Measurements from ENCODE around the gene PRKCZ.
A peak's percentile ranks its signal among the peaks of the same experiment; 100 is the strongest.

PRKCZ gene

DNA sequence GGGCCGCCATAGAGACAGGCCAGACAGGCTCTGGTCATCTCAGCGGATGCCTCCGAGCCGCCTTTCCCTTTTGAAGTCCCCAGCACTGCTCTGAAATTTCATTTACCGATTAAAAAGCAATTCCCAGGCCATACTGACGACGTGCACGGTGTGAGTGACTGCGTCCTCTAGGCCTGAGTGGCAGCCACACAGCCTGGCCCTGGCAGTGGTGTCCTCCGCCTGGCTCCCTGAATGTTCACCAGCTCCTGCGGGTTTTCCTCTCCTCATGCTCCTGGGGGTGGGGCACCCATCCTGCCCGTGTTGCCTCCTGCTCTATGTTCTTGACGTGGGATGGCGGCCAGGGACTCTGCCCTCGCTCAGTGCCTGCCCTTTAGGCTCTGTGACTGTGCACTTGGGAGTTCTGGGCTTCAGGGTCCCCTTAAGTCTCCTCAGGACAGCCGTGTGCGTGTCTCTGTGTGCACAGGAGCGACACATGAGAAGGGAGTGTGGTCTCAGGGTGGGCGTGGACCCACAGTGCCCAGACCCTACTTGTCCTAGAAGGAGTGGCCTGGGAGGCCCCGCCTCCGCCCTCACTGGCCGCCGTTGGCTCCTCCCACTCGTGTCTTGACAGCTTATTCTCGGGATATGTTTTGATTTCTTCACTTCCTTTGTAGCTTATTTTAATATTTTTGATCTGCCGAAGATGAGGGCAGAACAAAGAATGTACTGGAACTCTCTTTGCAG is 181.5 kb downstream of the PRKCZ start:
- peak overlapping the region; percentile 90 to 94 for H3K27ac ChIP-seq
- H3K27me3 ChIP-seq: no peaks in the 10 kb centered on the region
- peak overlapping the region; percentile 84 to 88 for H3K4me3 ChIP-seq
- intact Hi-C loops (cut with DNase I; ENCODE audit: low total_unique reads): loop anchor here (5.0 kb wide), 2 partner anchors 34 to 81 kb away; no protein-coding TSS in a partner anchor
- peaks cover 11 to 61% (median 47%) of the 10 kb centered on the region in 4 donors for H3K4me1 ChIP-seq
- peak; percentile 96 to 98 for DNase-seq
- H3K9me3 ChIP-seq: no peaks in the 10 kb centered on the region
- H3K36me3 ChIP-seq: no peaks in the 10 kb centered on the region
- TF ChIP-seq, protein P1, sequence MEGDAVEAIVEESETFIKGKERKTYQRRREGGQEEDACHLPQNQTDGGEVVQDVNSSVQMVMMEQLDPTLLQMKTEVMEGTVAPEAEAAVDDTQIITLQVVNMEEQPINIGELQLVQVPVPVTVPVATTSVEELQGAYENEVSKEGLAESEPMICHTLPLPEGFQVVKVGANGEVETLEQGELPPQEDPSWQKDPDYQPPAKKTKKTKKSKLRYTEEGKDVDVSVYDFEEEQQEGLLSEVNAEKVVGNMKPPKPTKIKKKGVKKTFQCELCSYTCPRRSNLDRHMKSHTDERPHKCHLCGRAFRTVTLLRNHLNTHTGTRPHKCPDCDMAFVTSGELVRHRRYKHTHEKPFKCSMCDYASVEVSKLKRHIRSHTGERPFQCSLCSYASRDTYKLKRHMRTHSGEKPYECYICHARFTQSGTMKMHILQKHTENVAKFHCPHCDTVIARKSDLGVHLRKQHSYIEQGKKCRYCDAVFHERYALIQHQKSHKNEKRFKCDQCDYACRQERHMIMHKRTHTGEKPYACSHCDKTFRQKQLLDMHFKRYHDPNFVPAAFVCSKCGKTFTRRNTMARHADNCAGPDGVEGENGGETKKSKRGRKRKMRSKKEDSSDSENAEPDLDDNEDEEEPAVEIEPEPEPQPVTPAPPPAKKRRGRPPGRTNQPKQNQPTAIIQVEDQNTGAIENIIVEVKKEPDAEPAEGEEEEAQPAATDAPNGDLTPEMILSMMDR (IDR thresholded peaks at IDR 0.05): no peak

DNA sequence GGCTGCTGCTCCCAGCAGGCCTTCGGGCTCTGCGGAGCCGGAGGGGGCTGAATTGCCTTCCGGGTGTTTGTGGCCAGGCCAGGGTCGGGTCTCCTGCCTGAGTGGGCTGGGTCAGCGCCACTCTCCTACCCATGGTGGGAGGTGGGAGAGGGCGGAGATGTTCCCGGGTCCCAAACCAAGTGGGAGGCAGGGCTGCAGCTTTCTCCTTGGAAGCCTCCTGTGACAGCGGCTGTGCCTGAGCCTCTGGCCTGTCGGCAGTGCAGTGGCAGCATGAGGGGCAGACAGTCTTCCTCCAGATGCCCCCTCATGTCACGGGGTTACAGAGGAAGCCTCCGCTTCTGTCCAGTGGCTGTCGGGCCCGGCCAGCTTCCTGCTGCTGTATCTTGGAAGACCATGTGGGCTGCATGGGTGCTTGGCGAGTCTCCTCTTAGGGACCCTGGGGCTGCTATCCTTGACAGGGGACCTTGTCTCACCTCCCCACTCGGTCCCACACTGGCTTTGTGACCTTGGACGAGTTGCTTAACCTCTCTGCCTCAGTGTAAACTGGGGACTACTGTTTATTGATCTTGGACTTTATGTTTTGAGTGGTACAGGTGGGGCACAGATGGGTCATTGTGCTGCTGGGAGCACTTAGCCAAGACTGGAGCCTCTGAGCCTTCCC is 182.2 kb downstream of the PRKCZ start:
- no peak for DNase-seq
- Histone ChIP-seq H3K4me1 (peaks cover 11 to 65% (median 51%) of the 10 kb centered on the region in 4 donors), H3K27me3 (no peaks in the 10 kb centered on the region), H3K36me3 (no peaks in the 10 kb centered on the region), H3K27ac (peak overlapping the region; percentile 90 to 94), H3K9me3 (no peaks in the 10 kb centered on the region), H3K4me3 (peak overlapping the region; percentile 84 to 88)
- intact Hi-C loops (cut with DNase I; ENCODE audit: low total_unique reads): loop anchor here (5.0 kb wide), 2 partner anchors 35 to 80 kb away; no protein-coding TSS in a partner anchor
- TF ChIP-seq, protein P1 (IDR thresholded peaks at IDR 0.05): no peak

DNA sequence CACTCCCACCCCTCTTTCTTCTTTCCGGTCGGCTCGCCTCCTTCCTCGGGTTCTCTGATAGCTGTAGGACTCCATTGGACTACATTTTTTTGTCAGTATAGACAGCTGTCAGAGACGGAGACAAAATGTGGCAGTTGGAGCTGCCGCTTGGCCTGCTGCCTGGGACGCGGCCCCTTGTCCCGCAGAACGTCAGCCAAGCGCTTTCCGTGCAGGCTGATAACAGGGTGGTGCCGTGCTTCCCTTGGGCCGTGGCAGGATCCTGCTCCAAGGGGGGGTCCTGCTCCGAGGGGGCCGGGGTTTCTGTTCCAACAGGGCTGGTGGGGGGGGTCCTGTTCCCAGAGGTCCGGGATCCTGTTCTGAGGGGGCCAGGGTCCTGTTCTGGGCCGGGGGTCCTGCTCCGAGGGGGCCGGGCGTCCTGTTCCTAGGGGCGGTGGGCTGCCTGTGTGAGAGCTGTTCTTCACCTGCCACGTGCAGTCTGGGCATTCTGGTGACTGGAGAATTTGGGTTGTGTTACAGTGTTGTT is 182.8 kb downstream of the PRKCZ start:
- DNase-seq: no peak
- Histone ChIP-seq H3K27ac (peak overlapping the region; percentile 90 to 94), H3K36me3 (no peaks in the 10 kb centered on the region), H3K27me3 (no peaks in the 10 kb centered on the region), H3K4me1 (peaks cover 11 to 71% (median 57%) of the 10 kb centered on the region in 4 donors), H3K9me3 (no peaks in the 10 kb centered on the region), H3K4me3 (peak overlapping the region; percentile 84 to 88)
- intact Hi-C loops (cut with DNase I; ENCODE audit: low total_unique reads): loop anchor here (5.0 kb wide), 2 partner anchors 36 to 79 kb away; no protein-coding TSS in a partner anchor
- TF ChIP-seq, protein P1 (IDR thresholded peaks at IDR 0.05): no peak

DNA sequence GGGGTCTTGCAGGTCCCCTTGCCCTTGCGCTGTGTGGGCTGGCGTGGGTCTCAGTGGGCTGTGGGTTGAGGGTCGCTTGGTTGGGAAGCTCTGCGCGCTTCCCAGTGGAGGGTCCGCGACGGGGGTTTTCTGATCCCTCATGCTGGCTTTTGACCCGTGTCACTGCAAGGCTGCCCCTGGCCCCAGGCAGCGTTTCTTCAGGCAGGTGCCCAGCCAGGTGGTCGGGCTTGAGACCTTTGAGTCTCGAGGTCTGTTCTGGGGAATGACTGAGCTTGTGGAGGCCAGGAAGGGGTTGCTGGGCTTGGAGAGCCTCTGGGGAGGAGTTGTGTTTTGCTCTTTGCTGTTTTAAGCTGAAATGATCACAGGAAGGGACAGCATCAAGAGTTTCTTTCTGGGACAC is 183.3 kb downstream of the PRKCZ start:
- Histone ChIP-seq H3K4me3 (peak overlapping the region; percentile 84 to 88), H3K36me3 (no peaks in the 10 kb centered on the region), H3K27ac (peak overlapping the region; percentile 90 to 94), H3K27me3 (no peaks in the 10 kb centered on the region), H3K4me1 (peaks cover 11 to 75% (median 61%) of the 10 kb centered on the region in 4 donors), H3K9me3 (no peaks in the 10 kb centered on the region)
- no peak for DNase-seq
- intact Hi-C loops (cut with DNase I; ENCODE audit: low total_unique reads): loop anchor here (5.0 kb wide), 2 partner anchors 36 to 79 kb away; no protein-coding TSS in a partner anchor
- TF ChIP-seq, protein P1 (IDR thresholded peaks at IDR 0.05): no peak

DNA sequence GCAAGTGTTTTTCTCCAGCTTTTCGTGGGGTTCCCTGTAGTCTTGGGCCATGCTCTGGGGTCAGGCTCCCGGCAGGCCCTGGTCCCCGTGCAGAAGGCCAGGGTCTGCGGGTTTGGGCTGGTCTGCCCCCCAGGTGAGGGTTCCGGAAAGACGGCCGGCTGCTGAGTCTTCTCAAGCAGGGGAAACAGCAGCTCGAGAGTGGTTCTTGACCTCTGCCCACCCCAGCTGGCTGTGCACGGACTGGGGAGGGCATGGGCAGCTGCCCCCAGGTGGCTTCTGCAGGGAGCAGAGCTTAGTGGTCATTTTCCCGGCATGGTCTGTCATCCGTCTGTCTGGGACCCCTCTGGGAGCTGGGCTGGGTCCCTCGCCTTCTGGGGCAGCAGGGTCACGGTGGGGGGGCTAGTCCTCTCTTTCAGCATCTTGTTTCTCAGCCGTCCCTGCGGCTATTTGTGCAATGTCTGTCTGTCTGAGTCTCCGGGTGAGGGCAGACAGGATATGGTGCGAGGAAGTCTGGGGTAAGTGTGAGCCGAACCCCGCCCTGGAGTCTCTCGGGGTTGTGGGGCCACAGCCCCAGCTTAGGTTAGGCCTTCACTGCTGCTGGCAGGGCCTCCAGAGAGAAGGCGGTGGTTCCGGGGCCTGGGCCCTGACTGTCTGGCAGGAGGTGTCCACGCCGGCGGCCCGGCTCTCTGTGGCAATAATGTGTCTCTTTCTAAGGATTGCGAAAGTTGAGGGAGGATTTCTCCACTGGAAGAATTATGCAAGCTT is 184.0 kb downstream of the PRKCZ start:
- no peaks in the 10 kb centered on the region for H3K36me3 ChIP-seq
- peaks cover 11 to 83% (median 69%) of the 10 kb centered on the region in 4 donors for H3K4me1 ChIP-seq
- DNase-seq: peak; percentile 97 to 98
- intact Hi-C loops (cut with DNase I; ENCODE audit: low total_unique reads): loop anchor here (5.0 kb wide), 2 partner anchors 37 to 78 kb away; no protein-coding TSS in a partner anchor
- TF ChIP-seq, protein P1 (IDR thresholded peaks at IDR 0.05): no peak
- peak overlapping the region; percentile 84 to 88 for H3K4me3 ChIP-seq
- peak overlapping the region; percentile 90 to 94 for H3K27ac ChIP-seq
- H3K27me3 ChIP-seq: no peaks in the 10 kb centered on the region
- no peaks in the 10 kb centered on the region for H3K9me3 ChIP-seq
